HepG2 (cell line): ENCODE measurements around the gene LRRC39. TPM values are rescaled to one million over a fixed set of nuclear protein-coding genes. Genes with fewer than 3 reads are reported as not detected.
A peak's percentile ranks its signal among the peaks of the same experiment; 100 is the strongest.

Experiments
- ADNP ChIP-seq: sonication (generic); formaldehyde crosslinking; IDR thresholded peaks from 2 replicates; pipeline ENCODE4 v1.4.0; 2020; ENCODE audit warnings: missing genetic modification reagents
- AHDC1 ChIP-seq: sonication (generic); formaldehyde crosslinking; IDR thresholded peaks from 2 replicates; pipeline ENCODE4 v1.5.1; 2020; ENCODE audit warnings: mild to moderate bottlenecking, missing genetic modification reagents, borderline replicate concordance
- KLF16 ChIP-seq, 2 experiments: sonication (generic) in 1 of 2; formaldehyde crosslinking in 1 of 2; IDR thresholded peaks; 2 replicates each; pipeline versions ENCODE4 v1.6.1 to v1.8.0; 2016 to 2023; ENCODE audit warnings: missing genetic modification reagents in 2 of 2, missing compliant biosample characterization in 1 of 2
- RXRA ChIP-seq: sonication (generic); formaldehyde crosslinking; IDR thresholded peaks from 2 replicates; pipeline ENCODE4 v1.5.1; 2020; ENCODE audit warnings: missing genetic modification reagents
- SIX4 ChIP-seq: sonication (generic); formaldehyde crosslinking; IDR thresholded peaks from 2 replicates; pipeline ENCODE4 v1.4.0; 2020; ENCODE audit warnings: missing genetic modification reagents
- ZNF570 ChIP-seq: sonication (generic); formaldehyde crosslinking; IDR thresholded peaks from 2 replicates; pipeline ENCODE4 v1.4.0; 2020; ENCODE audit warnings: mild to moderate bottlenecking, missing genetic modification reagents, borderline replicate concordance
- ZNF766 ChIP-seq: sonication (generic); formaldehyde crosslinking; IDR thresholded peaks from 2 replicates; pipeline ENCODE4 v1.5.0; 2020; ENCODE audit warnings: missing genetic modification reagents, borderline replicate concordance
- ZNF83 ChIP-seq: sonication (generic); formaldehyde crosslinking; IDR thresholded peaks from 2 replicates; pipeline ENCODE4 v1.4.0; 2020; ENCODE audit warnings: missing genetic modification reagents, mild to moderate bottlenecking, borderline replicate concordance
- ZNF879 ChIP-seq: sonication (generic); formaldehyde crosslinking; IDR thresholded peaks from 2 replicates; pipeline ENCODE4 v1.8.1; 2023; ENCODE audit warnings: missing genetic modification reagents
- ZSCAN9 ChIP-seq: IDR thresholded peaks from 2 replicates; pipeline ENCODE4 v1.6.1; 2016; ENCODE audit warnings: borderline replicate concordance
- polyA plus RNA-seq, 8 experiments: library from polyadenylated mRNA; depleted of rRNA in 3 of 8; stranded (reverse) in 7 of 8; unstranded in 1 of 8; fragments of >200 nt; fragmentation: Illumina TruSeq in 4 of 8; extraction: Trizol in 4 of 8; gene quantifications; 2 replicates each; pipeline versions ENCODE4 v1.2.1 to v1.2.3, GENCODE V29; 2011 to 2016; ENCODE audit warnings: low read depth in 4 of 8, missing spikeins in 1 of 8, mixed read lengths in 1 of 8; ENCODE audit not compliant: insufficient read depth in 1 of 8
- total RNA-seq, 5 experiments: library from RNA; depleted of rRNA; stranded (reverse); fragments of >200 nt; fragmentation: Illumina TruSeq; extraction: Trizol; gene quantifications; 2 replicates each; pipeline ENCODE4 v1.2.3, GENCODE V29; 2016; ENCODE audit warnings: low read depth in 1 of 5
- TF ChIP-seq, protein P1 (sequence below): sonication (generic); formaldehyde crosslinking; IDR thresholded peaks from 2 replicates; pipeline ENCODE4 v1.4.0; 2020; ENCODE audit warnings: mild to moderate bottlenecking, missing genetic modification reagents
- TF ChIP-seq, protein P2 (sequence below): sonication (generic); formaldehyde crosslinking; IDR thresholded peaks from 2 replicates; pipeline ENCODE4 v1.5.0; 2020; ENCODE audit warnings: mild to moderate bottlenecking, missing genetic modification reagents

The LRRC39 gene
- total and polyA plus RNA-seq, 2 of the 13 experiments (the other 11 are each of a cell fraction or from before 2014, with no cell fraction given), result 0.07 to 0.32 TPM

DNA sequence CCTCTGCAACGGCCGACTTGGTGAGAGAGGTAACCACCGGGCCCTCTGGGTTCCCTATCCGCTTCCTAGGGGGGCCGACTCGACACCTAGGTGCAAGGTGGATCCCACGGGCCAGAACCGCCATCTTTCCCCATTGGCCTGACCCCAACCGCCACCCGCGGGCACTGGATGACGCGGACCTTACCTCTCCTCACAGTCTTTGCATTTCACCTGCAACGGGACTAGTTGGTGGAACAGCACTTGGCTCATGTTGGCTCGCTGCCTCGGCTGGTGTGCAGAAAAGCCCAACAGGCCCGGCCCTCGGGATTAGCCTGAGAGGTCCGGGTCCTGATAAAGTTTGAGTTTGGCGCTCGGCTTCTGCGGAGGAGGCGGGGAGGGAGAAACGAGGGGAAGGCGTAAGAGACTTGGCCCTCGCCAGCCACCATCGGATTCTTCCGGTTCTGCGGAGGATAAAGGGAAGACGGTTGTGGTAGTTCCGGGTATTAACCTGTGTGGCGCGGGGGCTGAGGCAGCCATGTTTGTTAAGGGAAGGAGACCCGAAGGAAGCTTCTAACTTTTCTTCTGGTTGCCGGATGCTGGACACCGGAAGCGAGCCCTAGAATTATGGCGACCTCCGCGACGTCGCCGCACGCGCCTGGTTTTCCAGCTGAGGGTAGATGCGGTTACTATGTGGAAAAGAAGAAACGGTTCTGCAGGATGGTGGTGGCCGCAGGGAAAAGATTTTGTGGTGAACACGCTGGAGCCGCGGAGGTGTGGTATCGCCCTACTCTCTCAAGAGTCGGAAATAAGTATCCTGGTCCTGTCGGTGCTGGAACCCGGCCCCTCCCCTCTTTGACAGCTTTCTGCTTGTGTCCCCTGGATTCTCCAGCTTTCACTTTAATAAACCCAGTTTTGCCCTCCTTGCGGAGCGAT lies 45.2 kb downstream of the LRRC39 start, which contains the start of the genes SASS6 and TRMT13 (continued):
- TF ChIP-seq AHDC1 (CRISPR knock-in tag), result peak; percentile 69; the same call in 1 of the 2 replicates
- TF ChIP-seq, protein P1, sequence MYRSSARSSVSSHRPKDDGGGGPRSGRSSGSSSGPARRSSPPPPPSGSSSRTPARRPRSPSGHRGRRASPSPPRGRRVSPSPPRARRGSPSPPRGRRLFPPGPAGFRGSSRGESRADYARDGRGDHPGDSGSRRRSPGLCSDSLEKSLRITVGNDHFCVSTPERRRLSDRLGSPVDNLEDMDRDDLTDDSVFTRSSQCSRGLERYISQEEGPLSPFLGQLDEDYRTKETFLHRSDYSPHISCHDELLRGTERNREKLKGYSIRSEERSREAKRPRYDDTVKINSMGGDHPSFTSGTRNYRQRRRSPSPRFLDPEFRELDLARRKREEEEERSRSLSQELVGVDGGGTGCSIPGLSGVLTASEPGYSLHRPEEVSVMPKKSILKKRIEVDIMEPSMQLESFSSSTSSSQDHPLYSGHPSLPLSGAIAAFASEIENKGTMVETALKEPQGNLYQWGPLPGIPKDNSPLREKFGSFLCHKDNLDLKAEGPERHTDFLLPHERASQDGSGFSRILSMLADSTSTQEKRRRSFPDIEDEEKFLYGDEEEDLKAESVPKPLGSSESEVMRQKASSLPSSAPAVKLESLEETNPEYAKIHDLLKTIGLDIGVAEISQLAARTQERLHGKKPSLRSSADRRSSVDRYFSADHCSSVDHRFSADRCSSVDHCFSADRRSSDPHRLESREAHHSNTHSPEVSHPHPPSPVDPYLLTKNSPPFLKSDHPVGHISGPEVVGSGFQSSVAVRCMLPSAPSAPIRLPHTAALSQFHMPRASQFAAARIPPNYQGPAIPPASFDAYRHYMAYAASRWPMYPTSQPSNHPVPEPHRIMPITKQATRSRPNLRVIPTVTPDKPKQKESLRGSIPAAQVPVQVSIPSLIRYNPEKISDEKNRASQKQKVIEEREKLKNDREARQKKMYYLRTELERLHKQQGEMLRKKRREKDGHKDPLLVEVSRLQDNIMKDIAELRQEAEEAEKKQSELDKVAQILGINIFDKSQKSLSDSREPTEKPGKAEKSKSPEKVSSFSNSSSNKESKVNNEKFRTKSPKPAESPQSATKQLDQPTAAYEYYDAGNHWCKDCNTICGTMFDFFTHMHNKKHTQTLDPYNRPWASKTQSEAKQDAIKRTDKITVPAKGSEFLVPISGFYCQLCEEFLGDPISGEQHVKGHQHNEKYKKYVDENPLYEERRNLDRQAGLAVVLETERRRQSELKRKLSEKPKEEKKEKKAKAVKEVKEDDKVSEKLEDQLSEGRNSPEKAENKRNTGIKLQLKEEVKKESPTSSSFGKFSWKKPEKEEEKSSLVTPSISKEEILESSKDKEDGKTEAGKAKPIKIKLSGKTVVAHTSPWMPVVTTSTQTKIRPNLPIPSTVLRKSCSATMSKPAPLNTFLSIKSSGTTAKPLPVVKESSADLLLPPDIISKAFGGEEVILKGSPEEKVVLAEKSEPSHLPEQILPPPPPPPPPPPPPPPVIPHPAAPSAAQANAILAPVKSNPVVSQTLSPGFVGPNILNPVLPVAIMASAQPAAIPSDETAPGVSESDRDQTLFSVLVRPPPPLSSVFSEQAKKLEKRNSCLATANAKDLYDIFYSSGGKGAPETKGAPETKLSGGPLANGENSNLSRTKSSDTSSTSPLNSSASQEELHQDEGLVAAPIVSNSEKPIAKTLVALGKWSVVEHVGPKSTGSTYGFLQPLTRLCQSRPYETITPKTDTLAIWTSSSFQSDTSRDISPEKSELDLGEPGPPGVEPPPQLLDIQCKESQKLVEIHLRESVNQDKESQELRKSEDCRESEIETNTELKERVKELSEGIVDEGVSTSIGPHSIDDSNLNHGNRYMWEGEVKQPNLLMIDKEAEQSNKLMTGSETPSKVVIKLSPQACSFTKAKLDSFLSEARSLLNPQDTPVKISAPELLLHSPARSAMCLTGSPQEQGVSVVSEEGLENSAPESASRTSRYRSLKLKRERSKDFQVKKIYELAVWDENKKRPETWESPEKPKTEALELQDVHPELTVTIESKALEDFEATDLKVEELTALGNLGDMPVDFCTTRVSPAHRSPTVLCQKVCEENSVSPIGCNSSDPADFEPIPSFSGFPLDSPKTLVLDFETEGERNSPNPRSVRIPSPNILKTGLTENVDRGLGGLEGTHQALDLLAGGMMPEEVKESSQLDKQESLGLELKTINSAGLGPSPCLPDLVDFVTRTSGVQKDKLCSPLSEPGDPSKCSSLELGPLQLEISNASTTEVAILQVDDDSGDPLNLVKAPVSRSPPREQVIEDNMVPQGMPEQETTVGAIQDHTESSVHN (CRISPR knock-in tag), result no peak
- no peak for TF ChIP-seq ADNP (CRISPR knock-in tag)
- TF ChIP-seq ZNF879 (CRISPR knock-in tag), result 0 out of 2 replicates have a peak, but pooled peaks have one; percentile 56
- TF ChIP-seq KLF16 (CRISPR knock-in tag; IDR thresholded peaks at IDR 0.05), result peak in 1 of 2 experiments; percentile 96; a peak in 2 of 4 replicates
- TF ChIP-seq ZNF766 (CRISPR knock-in tag), result 0 out of 2 replicates have a peak, but pooled peaks have one; percentile 60
- TF ChIP-seq ZSCAN9 (CRISPR knock-in tag), result peak; percentile 59; the same call in 1 of the 2 replicates
- no peak for TF ChIP-seq SIX4 (CRISPR knock-in tag)
- TF ChIP-seq, protein P2, sequence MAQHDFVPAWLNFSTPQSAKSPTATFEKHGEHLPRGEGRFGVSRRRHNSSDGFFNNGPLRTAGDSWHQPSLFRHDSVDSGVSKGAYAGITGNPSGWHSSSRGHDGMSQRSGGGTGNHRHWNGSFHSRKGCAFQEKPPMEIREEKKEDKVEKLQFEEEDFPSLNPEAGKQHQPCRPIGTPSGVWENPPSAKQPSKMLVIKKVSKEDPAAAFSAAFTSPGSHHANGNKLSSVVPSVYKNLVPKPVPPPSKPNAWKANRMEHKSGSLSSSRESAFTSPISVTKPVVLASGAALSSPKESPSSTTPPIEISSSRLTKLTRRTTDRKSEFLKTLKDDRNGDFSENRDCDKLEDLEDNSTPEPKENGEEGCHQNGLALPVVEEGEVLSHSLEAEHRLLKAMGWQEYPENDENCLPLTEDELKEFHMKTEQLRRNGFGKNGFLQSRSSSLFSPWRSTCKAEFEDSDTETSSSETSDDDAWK (CRISPR knock-in tag), result no peak
- no peak for TF ChIP-seq ZNF570 (CRISPR knock-in tag)
- TF ChIP-seq RXRA, result peak; percentile 62; the same call in 1 of the 2 replicates
- TF ChIP-seq ZNF83 (CRISPR knock-in tag), result 0 out of 2 replicates have a peak, but pooled peaks have one; percentile 63
